ENCODE results near the gene TUBGCP3. TPM values are rescaled to one million over a fixed set of nuclear protein-coding genes. Genes with fewer than 3 reads are reported as not detected.
A peak's percentile ranks its signal among the peaks of the same experiment; 100 is the strongest.

The TUBGCP3 gene
- total RNA-seq, 1 experiment from 2014 or later, result 13.7 TPM

GRCh38 chr13:112443191-112443994 is 144.6 kb downstream of the TUBGCP3 start:
- BruUV-seq (replicated peaks), result no TSS peak
- peaks cover 34% of the 10 kb centered on the region for H3K27me3 Mint-ChIP-seq (ENCODE audit: unreplicated experiment)
- no peaks in the 10 kb centered on the region for H3K36me3 Mint-ChIP-seq (ENCODE audit: insufficient read depth, unreplicated experiment)
- CTCF ChIA-PET, result no interaction called here
- intact Hi-C loops (cut with micrococcal nuclease; ENCODE audit: unreplicated experiment), result no loop called here
- no peak overlapping the region for H3K27ac Mint-ChIP-seq (ENCODE audit: unreplicated experiment)
- no peaks in the 10 kb centered on the region for H3K4me1 Mint-ChIP-seq (ENCODE audit: low read depth, unreplicated experiment)
- peak; percentile 5 for DNase-seq
- H3K4me3 Mint-ChIP-seq (ENCODE audit: low read depth, unreplicated experiment), result no peak overlapping the region
- no peak for TF ChIP-seq CTCF (IDR thresholded peaks at IDR 0.05; ENCODE audit: unreplicated experiment)
- H3K9me3 Mint-ChIP-seq (ENCODE audit: low read depth, unreplicated experiment), result peaks cover 1% of the 10 kb centered on the region

- DNase-seq, result no peak
- intact Hi-C loops (cut with micrococcal nuclease; ENCODE audit: unreplicated experiment), result no loop called here
- Mint-ChIP-seq H3K4me3 (ENCODE audit: low read depth, unreplicated experiment) (no peak overlapping the region), H3K9me3 (ENCODE audit: low read depth, unreplicated experiment) (peaks cover 2% of the 10 kb centered on the region), H3K27ac (ENCODE audit: unreplicated experiment) (no peak overlapping the region), H3K36me3 (ENCODE audit: insufficient read depth, unreplicated experiment) (no peaks in the 10 kb centered on the region), H3K27me3 (ENCODE audit: unreplicated experiment) (peaks cover 38% of the 10 kb centered on the region), H3K4me1 (ENCODE audit: low read depth, unreplicated experiment) (no peaks in the 10 kb centered on the region)
- no TSS peak for BruUV-seq (replicated peaks)
- CTCF ChIA-PET, result interaction anchor here (0.7 kb wide), 1 partner anchor 227 kb away, joined by 3 read pairs; no protein-coding TSS in a partner anchor
- TF ChIP-seq CTCF (IDR thresholded peaks at IDR 0.05; ENCODE audit: unreplicated experiment), result no peak
These were observed 145.4 kb downstream of the TUBGCP3 start for GRCh38 chr13:112442483-112443090.

GRCh38 chr13:112441779-112442310 is 146.1 kb downstream of the TUBGCP3 start:
- no peak overlapping the region for H3K4me3 Mint-ChIP-seq (ENCODE audit: low read depth, unreplicated experiment)
- H3K9me3 Mint-ChIP-seq (ENCODE audit: low read depth, unreplicated experiment), result peaks cover 2% of the 10 kb centered on the region
- H3K27ac Mint-ChIP-seq (ENCODE audit: unreplicated experiment), result no peak overlapping the region
- TF ChIP-seq CTCF (IDR thresholded peaks at IDR 0.05; ENCODE audit: unreplicated experiment), result no peak
- intact Hi-C loops (cut with micrococcal nuclease; ENCODE audit: unreplicated experiment), result no loop called here
- CTCF ChIA-PET, result no interaction called here
- no peaks in the 10 kb centered on the region for H3K36me3 Mint-ChIP-seq (ENCODE audit: insufficient read depth, unreplicated experiment)
- no peak for DNase-seq
- no TSS peak for BruUV-seq (replicated peaks)
- H3K27me3 Mint-ChIP-seq (ENCODE audit: unreplicated experiment), result peaks cover 30% of the 10 kb centered on the region
- no peaks in the 10 kb centered on the region for H3K4me1 Mint-ChIP-seq (ENCODE audit: low read depth, unreplicated experiment)

GRCh38 chr13:112441226-112441625 is 146.7 kb downstream of the TUBGCP3 start:
- TF ChIP-seq CTCF (IDR thresholded peaks at IDR 0.05; ENCODE audit: unreplicated experiment), result no peak
- no peak overlapping the region for H3K4me3 Mint-ChIP-seq (ENCODE audit: low read depth, unreplicated experiment)
- peaks cover 27% of the 10 kb centered on the region for H3K27me3 Mint-ChIP-seq (ENCODE audit: unreplicated experiment)
- H3K9me3 Mint-ChIP-seq (ENCODE audit: low read depth, unreplicated experiment), result peaks cover 2% of the 10 kb centered on the region
- intact Hi-C loops (cut with micrococcal nuclease; ENCODE audit: unreplicated experiment), result no loop called here
- H3K36me3 Mint-ChIP-seq (ENCODE audit: insufficient read depth, unreplicated experiment), result no peaks in the 10 kb centered on the region
- no TSS peak for BruUV-seq (replicated peaks)
- CTCF ChIA-PET, result no interaction called here
- no peak overlapping the region for H3K27ac Mint-ChIP-seq (ENCODE audit: unreplicated experiment)
- no peak for DNase-seq
- H3K4me1 Mint-ChIP-seq (ENCODE audit: low read depth, unreplicated experiment), result no peaks in the 10 kb centered on the region
